Measurements from ENCODE around the gene KRTAP3-1. TPM values are rescaled to one million over a fixed set of nuclear protein-coding genes. Genes with fewer than 3 reads are reported as not detected.

The KRTAP3-1 gene
- total and polyA plus RNA-seq, 10 of the 15 experiments (the other 5 are each of a cell fraction or from before 2014, with no cell fraction given) = not detected

- ChIA-PET POLR2A (no interaction called here), RAD21 (ENCODE audit: unreplicated experiment) (no interaction called here), CTCF (interaction anchor here (0.5 to 1.1 kb wide), 4 partner anchors 10 to 743 kb away, joined by 3 to 4 read pairs (median 3); no protein-coding TSS in a partner anchor), SMC1A (ENCODE audit: uncharacterized antibody, unreplicated experiment) (no interaction called here)
- TF ChIP-seq, protein P1, sequence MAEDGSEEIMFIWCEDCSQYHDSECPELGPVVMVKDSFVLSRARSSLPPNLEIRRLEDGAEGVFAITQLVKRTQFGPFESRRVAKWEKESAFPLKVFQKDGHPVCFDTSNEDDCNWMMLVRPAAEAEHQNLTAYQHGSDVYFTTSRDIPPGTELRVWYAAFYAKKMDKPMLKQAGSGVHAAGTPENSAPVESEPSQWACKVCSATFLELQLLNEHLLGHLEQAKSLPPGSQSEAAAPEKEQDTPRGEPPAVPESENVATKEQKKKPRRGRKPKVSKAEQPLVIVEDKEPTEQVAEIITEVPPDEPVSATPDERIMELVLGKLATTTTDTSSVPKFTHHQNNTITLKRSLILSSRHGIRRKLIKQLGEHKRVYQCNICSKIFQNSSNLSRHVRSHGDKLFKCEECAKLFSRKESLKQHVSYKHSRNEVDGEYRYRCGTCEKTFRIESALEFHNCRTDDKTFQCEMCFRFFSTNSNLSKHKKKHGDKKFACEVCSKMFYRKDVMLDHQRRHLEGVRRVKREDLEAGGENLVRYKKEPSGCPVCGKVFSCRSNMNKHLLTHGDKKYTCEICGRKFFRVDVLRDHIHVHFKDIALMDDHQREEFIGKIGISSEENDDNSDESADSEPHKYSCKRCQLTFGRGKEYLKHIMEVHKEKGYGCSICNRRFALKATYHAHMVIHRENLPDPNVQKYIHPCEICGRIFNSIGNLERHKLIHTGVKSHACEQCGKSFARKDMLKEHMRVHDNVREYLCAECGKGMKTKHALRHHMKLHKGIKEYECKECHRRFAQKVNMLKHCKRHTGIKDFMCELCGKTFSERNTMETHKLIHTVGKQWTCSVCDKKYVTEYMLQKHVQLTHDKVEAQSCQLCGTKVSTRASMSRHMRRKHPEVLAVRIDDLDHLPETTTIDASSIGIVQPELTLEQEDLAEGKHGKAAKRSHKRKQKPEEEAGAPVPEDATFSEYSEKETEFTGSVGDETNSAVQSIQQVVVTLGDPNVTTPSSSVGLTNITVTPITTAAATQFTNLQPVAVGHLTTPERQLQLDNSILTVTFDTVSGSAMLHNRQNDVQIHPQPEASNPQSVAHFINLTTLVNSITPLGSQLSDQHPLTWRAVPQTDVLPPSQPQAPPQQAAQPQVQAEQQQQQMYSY (CRISPR knock-in tag; IDR thresholded peaks at IDR 0.05) = no peak
- TF ChIP-seq HDAC2 (IDR thresholded peaks at IDR 0.05) (no peak), ATF2 (IDR thresholded peaks at IDR 0.05; ENCODE audit: low read length) (no peak), CBFB (IDR thresholded peaks at IDR 0.05; ENCODE audit: low read depth) (no peak), ZSCAN29 (IDR thresholded peaks at IDR 0.05) (no peak), TCF7 (IDR thresholded peaks at IDR 0.05; ENCODE audit: borderline replicate concordance) (no peak), CTCF (IDR thresholded peaks at IDR 0.05 in 2 of 3, conservative IDR thresholded peaks at IDR 0.05 in 1 of 3; ENCODE audit: control insufficient read depth in 2 of 3, extremely low read depth in 1 of 3, insufficient read depth in 1 of 3, low read depth in 3 of 3, low read length in 3 of 3) (no peak), EP300 (IDR thresholded peaks at IDR 0.05; ENCODE audit: borderline replicate concordance in 1 of 2, control insufficient read depth in 1 of 2, low read depth in 2 of 2, low read length in 2 of 2) (no peak), SMARCA5 (IDR thresholded peaks at IDR 0.05) (no peak)
- in situ Hi-C loops (cut with MboI) = no loop called here
- Histone ChIP-seq H3K4me1 (ENCODE audit: control insufficient read depth, insufficient read depth, low read length) (no peaks in the 10 kb centered on the region), H3K9ac (ENCODE audit: control insufficient read depth, insufficient read depth, low read length) (no peak overlapping the region), H4K20me1 (ENCODE audit: control insufficient read depth, insufficient read depth) (no peaks in the 10 kb centered on the region), H3K4me2 (ENCODE audit: control insufficient read depth, insufficient read depth) (no peak overlapping the region), H3K9me3 (replicated peaks; ENCODE audit: control insufficient read depth, insufficient read depth, low read length) (no peaks in the 10 kb centered on the region; the same call in 2 of the 3 replicates), H3K27me3 (replicated peaks in 1 of 2; ENCODE audit: control insufficient read depth in 2 of 2, insufficient read depth in 2 of 2, low read length in 1 of 2) (no peaks in the 10 kb centered on the region), H3K27ac (ENCODE audit: control insufficient read depth, insufficient read depth) (no peak overlapping the region), H3K79me2 (ENCODE audit: control insufficient read depth, insufficient read depth, low read length) (no peaks in the 10 kb centered on the region), H2AFZ (ENCODE audit: control insufficient read depth, low read depth, low read length) (no peak overlapping the region), H3K4me3 (no peak overlapping the region), H3K36me3 (ENCODE audit: control insufficient read depth in 2 of 2, insufficient read depth in 2 of 2, low read length in 1 of 2) (no peaks in the 10 kb centered on the region)
- DNase-seq (ENCODE audit: low read depth, low spot score) (no peak), ATAC-seq (no peak), FAIRE-seq (no peak)
- intact Hi-C loops (cut with micrococcal nuclease; ENCODE audit: unreplicated experiment) = no loop called here
- WGBS (ENCODE audit: insufficient coverage, insufficient replicate concordance, low lambda C conversion rate, missing lambda C conversion rate) = 18% methylated on average over 4 of the region's 4 CpGs
- BruUV-seq (replicated peaks) = no TSS peak
Observed at GRCh38 chr17:40962059-40962561, 46.8 kb downstream of the KRTAP3-1 start.

Measured in GM12878 (cell line).